Right lobe of liver (tissue), 6 donors: ENCODE data around the gene CTNND2. TPM values are rescaled to one million over a fixed set of nuclear protein-coding genes. Genes with fewer than 3 reads are reported as not detected.
A peak's percentile ranks its signal among the peaks of the same experiment; 100 is the strongest.

Experiments used
- ATAC-seq, 4 donors: fragments of 200-7000 bp; cut with Tn5 transposase; one replicate each; pipeline ENCODE4 v1.9.1; 2020; ENCODE audit warnings: mild to moderate bottlenecking in 4 of 4, moderate library complexity in 4 of 4
- DNase-seq, 3 donors: peaks; one replicate each; pipeline ENCODE4 v3.0.0-alpha.2; 2020
- H3K27ac ChIP-seq, 3 donors: fragments of 200-600 bp; one replicate each; pipeline ENCODE4 v1.8.0; 2022
- H3K27me3 ChIP-seq, 2 donors: fragments of 200-600 bp; one replicate each; pipeline ENCODE4 v1.8.0; 2022
- H3K36me3 ChIP-seq, 4 donors: fragments of 200-600 bp; sonication (generic) in 1 of 4; one replicate each; pipeline versions ENCODE4 v1.5.1 to v1.8.0; 2017 to 2022; ENCODE audit warnings: control low read depth in 1 of 4
- H3K4me1 ChIP-seq, 4 donors: fragments of 200-600 bp; sonication (generic) in 1 of 4; one replicate each; pipeline versions ENCODE4 v1.5.1 to v1.8.0; 2017 to 2022; ENCODE audit warnings: control low read depth in 1 of 4
- H3K4me3 ChIP-seq, 3 donors: fragments of 200-600 bp; one replicate each; pipeline ENCODE4 v1.8.0; 2022
- H3K9me3 ChIP-seq, 4 donors: fragments of 200-600 bp; sonication (generic) in 1 of 4; one replicate each; pipeline versions ENCODE4 v1.5.1 to v1.8.0; 2017 to 2022; ENCODE audit warnings: control low read depth in 1 of 4
- POLR2A ChIP-seq: fragments of 450-650 bp; IDR thresholded peaks from one replicate; pipeline ENCODE4 v1.6.1; 2017; ENCODE audit warnings: antibody characterized with exemption, mild to moderate bottlenecking
- WGBS: methylation state at CpG from one replicate; pipeline ENCODE4 v1.1.6; 2018; ENCODE audit warnings: low coverage, low lambda C conversion rate; ENCODE audit not compliant: insufficient coverage; ENCODE audit errors: missing lambda C conversion rate; 5-methylcytosine and 5-hydroxymethylcytosine counted together
- intact Hi-C, 2 donors: fragments of 100-400 bp; cut with DNase I; formaldehyde crosslinking; loops; one replicate each; pipeline versions ENCODE4 v1.11.2 to v1.14.1; 2022
- total RNA-seq, 6 experiments: library from RNA; depleted of rRNA in 2 of 6; stranded (reverse); fragments of >200 nt in 2 of 6; fragmentation: NEBNext Ultra II Directional in 3 of 6; extraction: Animal tissue kit (Norgen Biotek cat#: 25700) in 3 of 6; gene quantifications; one replicate each; pipeline versions ENCODE4 v1.1.0 to v1.2.4, GENCODE V29; 2016 to 2023
- TF ChIP-seq, protein P1 (sequence below), 4 donors: fragments of 200-600 bp in 3 of 4; fragments of 450-650 bp in 1 of 4; IDR thresholded peaks; one replicate each; pipeline versions ENCODE4 v1.5.1 to v1.8.0; 2016 to 2022; ENCODE audit warnings: antibody characterized with exemption in 4 of 4, mild to moderate bottlenecking in 2 of 4
- donor health status: DM: no; HTN: yes; CAD: no.
- donor health status: DM: no; HTN: no; CAD: no.
- donor health status: DM: no; HTN: no; CAD: no.
- donor health status: DM: no; HTN: yes; CAD: no.
- donor health status: DM: no; HTN: yes; CAD: no.

CTNND2 gene
- total RNA-seq, 6 experiments from 2014 or later: 0.06 to 1.5 (median 1.1) TPM

DNA sequence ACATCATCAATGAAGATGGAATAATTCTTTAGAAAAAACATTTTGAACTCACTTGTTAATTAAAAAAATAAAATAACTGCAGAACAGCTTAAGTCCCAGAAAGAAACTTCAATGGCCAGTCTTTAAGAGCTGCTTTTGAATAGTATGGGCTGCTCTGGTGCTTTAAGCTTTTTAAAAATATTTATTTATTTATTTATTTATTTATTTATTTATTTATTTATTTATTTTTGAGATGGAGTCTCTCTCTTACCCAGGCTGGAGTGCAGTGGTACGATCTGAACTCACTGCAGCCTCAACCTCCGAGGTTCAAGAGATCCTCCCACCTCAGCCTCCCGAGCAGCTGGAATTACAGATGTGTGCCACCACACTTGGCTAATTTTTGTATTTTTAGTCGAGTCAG is 626.9 kb downstream of the CTNND2 start:
- TF ChIP-seq, protein P1, sequence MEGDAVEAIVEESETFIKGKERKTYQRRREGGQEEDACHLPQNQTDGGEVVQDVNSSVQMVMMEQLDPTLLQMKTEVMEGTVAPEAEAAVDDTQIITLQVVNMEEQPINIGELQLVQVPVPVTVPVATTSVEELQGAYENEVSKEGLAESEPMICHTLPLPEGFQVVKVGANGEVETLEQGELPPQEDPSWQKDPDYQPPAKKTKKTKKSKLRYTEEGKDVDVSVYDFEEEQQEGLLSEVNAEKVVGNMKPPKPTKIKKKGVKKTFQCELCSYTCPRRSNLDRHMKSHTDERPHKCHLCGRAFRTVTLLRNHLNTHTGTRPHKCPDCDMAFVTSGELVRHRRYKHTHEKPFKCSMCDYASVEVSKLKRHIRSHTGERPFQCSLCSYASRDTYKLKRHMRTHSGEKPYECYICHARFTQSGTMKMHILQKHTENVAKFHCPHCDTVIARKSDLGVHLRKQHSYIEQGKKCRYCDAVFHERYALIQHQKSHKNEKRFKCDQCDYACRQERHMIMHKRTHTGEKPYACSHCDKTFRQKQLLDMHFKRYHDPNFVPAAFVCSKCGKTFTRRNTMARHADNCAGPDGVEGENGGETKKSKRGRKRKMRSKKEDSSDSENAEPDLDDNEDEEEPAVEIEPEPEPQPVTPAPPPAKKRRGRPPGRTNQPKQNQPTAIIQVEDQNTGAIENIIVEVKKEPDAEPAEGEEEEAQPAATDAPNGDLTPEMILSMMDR (IDR thresholded peaks at IDR 0.05): no peak
- no peak for TF ChIP-seq POLR2A
- Histone ChIP-seq H3K27me3 (no peaks in the 10 kb centered on the region), H3K27ac (no peak overlapping the region), H3K4me1 (no peaks in the 10 kb centered on the region), H3K36me3 (no peaks in the 10 kb centered on the region), H3K9me3 (no peaks in the 10 kb centered on the region), H3K4me3 (no peak overlapping the region)
- ATAC-seq (no peak), DNase-seq (no peak)
- WGBS: 73% methylated on average over 4 of the region's 4 CpGs
- intact Hi-C loops: no loop called here

GRCh38 chr5:11273180-11273903 is 630.9 kb downstream of the CTNND2 start:
- no peaks in the 10 kb centered on the region for H3K9me3 ChIP-seq
- intact Hi-C loops: no loop called here
- DNase-seq: no peak
- no peaks in the 10 kb centered on the region for H3K36me3 ChIP-seq
- H3K4me1 ChIP-seq: peaks cover 0 to 10% (median 6%) of the 10 kb centered on the region in 4 donors
- H3K27me3 ChIP-seq: no peaks in the 10 kb centered on the region
- no peak for ATAC-seq
- TF ChIP-seq, protein P1 (IDR thresholded peaks at IDR 0.05): no peak
- TF ChIP-seq POLR2A: no peak
- H3K27ac ChIP-seq: no peak overlapping the region
- 82% methylated on average over 11 of the region's 11 CpGs for WGBS
- no peak overlapping the region for H3K4me3 ChIP-seq

GRCh38 chr5:11269515-11269914 is 634.7 kb downstream of the CTNND2 start:
- no peak for TF ChIP-seq POLR2A
- Histone ChIP-seq H3K36me3 (no peaks in the 10 kb centered on the region), H3K4me1 (peaks cover 0 to 10% (median 6%) of the 10 kb centered on the region in 4 donors), H3K9me3 (no peaks in the 10 kb centered on the region), H3K4me3 (no peak overlapping the region), H3K27ac (no peak overlapping the region), H3K27me3 (no peaks in the 10 kb centered on the region)
- no peak for DNase-seq
- intact Hi-C loops: no loop called here
- peak in 3 of 4 donors; percentile 41 to 79 (median 61) for ATAC-seq
- 76% methylated on average over 3 of the region's 3 CpGs for WGBS

DNA sequence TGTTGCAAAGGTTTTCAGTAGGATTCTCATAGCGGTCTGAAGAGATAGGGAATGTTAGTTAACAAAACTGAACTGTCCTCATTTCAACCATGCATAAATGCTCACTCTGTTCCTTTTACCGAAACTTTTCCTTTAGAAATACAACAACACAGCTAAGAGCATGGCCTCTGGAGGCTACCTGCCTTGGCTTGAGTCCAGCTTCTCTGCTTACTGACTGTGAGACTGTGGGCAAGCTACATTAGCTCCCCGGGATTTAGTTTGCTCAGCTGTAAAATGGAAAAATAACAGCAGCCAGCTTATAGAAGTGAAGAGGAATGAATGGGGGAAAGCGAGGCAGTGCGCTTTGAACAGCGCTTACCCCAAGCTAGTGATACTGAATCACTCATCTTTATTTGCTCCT is 635.4 kb downstream of the CTNND2 start:
- intact Hi-C loops: no loop called here
- no peaks in the 10 kb centered on the region for H3K27me3 ChIP-seq
- peak; percentile 52 to 80 (median 58) for ATAC-seq
- H3K36me3 ChIP-seq: no peaks in the 10 kb centered on the region
- H3K27ac ChIP-seq: no peak overlapping the region
- no peak overlapping the region for H3K4me3 ChIP-seq
- no peak for TF ChIP-seq POLR2A
- TF ChIP-seq, protein P1 (IDR thresholded peaks at IDR 0.05): no peak
- H3K4me1 ChIP-seq: peaks cover 0 to 10% (median 6%) of the 10 kb centered on the region in 4 donors
- DNase-seq: no peak
- WGBS: 60% methylated on average over 6 of the region's 6 CpGs
- H3K9me3 ChIP-seq: no peaks in the 10 kb centered on the region

GRCh38 chr5:11266331-11266730 is 637.9 kb downstream of the CTNND2 start:
- Histone ChIP-seq H3K4me3 (no peak overlapping the region), H3K4me1 (peaks cover 0 to 10% (median 6%) of the 10 kb centered on the region in 4 donors), H3K27ac (no peak overlapping the region), H3K27me3 (no peaks in the 10 kb centered on the region), H3K9me3 (no peaks in the 10 kb centered on the region), H3K36me3 (no peaks in the 10 kb centered on the region)
- no peak for TF ChIP-seq POLR2A
- TF ChIP-seq, protein P1 (IDR thresholded peaks at IDR 0.05): no peak
- intact Hi-C loops: no loop called here
- 74% methylated on average over 2 of the region's 2 CpGs for WGBS
- ATAC-seq (no peak), DNase-seq (no peak)
